ENCODE measurements around the gene INTS11.
A peak's percentile ranks its signal among the peaks of the same experiment; 100 is the strongest.

Gene INTS11

DNA sequence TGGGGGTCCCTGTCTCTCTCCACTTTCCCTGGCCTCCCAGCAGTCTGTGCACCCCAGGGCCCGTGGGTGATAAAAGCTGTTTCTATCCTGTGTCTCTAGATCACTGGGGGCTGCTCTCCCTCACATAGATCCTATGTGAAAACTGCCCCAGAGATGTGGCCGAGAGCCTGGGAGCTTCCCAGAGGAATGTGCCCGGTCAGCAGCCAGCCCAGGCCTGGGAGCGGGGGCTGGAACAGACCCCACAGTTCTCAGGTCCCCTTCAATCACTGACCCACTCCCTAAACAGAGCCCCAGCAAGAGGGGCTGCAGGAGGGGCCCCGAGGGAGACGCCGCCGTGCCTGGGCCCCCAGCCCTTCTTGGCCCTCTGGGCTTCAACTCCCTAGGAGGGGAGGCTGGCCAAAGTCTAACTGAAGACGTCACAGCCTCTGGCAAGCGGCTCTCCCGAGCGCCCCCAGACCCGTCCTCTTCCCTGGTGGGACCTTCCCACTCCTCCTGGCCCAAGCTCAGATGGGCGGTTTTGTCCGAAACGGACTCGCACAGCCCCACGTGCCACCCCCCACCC lies 33.5 kb upstream of the INTS11 start:
- no peak for DNase-seq (ENCODE audit: low spot score)

DNA sequence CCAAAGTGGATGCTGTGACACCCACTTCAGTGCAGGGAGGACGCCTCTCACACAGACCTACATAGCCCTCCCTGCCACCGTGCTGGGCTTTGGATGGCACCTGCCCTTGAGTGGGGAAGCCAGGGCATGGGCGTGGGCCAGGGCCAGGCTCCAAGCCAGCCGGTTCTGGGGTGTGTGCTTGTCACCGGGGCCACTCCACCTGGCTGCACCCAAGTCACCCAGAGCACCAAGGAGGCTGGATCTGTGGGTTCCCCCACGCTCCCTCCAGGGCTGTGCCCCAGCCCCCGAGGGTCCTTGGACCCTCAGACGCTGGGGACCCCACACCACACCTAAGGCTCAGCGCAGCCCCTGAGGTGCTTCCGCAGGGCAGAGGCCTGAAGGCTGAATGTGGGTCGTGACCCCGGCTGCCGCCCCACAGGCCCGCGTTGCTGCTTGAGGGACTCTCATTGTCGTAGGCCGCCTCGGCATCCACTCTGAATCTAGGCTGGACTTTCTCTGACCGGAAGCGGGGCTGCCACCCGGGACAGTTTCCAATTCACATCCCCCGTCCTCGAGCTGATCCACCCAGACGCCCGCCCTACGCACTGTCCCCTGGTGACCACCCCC lies 32.4 kb upstream of the INTS11 start:
- no peak for DNase-seq (ENCODE audit: low spot score)

DNA sequence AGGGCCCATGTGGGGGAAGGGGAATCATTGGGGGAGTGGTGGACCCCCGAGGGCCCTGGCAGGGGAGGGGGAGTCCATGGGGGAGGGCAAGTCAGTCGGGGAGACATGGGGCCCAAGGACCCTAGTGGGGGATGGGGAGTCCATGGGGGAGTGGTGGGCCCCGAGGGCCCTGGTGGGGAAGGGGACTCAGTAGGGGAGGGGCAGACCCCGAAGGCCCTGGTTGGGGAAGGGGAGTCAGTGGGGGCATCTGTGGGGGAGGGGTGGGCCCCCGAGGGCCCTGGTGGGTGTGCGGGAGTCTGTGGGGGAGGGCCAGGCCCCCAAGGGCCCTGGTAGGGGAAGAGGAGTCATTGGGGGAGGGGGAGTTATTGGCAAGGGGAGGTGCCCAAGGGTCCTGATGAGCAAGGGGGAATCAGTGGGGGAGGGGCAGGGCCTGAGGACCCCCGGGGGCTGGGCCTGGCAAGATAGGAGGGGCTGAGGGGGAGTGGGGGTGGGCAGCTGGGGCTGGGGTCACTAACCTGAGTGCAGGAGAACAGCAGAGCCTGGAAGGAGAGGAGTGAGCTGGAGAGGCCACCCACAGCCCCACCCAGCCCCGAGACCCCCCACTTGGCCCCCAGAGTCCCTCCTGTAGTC lies 31.8 kb upstream of the INTS11 start:
- no peak for DNase-seq (ENCODE audit: low spot score)

DNA sequence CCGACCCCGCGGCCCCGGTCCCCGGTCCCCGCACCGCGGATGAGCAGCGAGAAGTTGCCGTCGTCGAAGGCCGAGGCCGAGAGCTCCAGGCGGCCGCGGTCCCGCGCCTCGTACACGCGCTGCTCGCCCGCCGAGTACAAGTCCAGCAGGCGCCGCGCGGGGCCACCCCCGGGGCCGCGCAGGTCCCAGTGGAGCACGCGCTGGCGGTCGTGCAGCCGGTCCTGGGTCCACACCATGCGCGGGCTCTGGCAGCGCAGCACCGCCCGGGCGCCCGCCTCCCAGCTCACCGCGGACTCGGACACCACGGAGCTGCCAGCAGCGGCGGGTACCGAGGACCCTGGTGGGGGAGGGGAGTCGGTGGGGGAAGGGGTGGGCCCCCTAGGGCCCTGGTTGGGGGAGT lies 31.0 kb upstream of the INTS11 start:
- no peak for DNase-seq (ENCODE audit: low spot score)

- no peak for DNase-seq (ENCODE audit: low spot score)
Measured at GRCh38 chr1:1354271-1355247, 30.1 kb upstream of the INTS11 start.

- DNase-seq (ENCODE audit: low spot score), result no peak
Measured at GRCh38 chr1:1353389-1354151, 29.1 kb upstream of the INTS11 start.

DNA sequence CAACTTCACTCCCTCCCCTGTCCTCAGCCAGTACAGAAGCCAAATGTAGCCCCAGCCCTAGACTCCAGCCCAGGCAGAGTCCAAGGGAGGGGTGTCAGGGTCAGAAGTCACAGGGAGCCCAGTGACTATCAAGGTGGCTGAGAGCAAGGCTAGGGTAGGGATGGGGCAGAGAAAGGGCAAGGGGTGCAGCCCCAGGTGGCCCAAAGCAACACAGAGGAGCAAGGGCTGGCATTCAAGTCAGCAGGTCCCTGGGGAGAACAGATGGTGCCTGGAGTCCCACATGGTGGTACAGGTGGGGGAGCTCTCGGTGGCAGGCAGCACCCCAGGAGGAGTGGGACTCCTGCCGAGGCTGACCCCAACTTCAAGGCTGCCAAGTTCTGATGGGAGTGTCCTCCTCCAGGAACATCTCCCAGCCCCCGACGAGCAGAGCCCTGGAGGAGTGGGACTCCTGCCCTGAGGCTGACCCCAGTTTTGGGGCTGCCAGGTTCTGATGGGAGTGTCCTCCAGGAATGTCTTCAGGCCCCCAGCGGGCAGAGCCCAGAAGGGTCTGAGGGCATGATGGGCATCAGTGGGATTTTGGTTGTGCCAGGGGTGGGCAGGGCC lies 28.4 kb upstream of the INTS11 start:
- DNase-seq (ENCODE audit: low spot score), result no peak

- no peak for DNase-seq (ENCODE audit: low spot score)
Measured at GRCh38 chr1:1351511-1352427, 27.3 kb upstream of the INTS11 start.

DNA sequence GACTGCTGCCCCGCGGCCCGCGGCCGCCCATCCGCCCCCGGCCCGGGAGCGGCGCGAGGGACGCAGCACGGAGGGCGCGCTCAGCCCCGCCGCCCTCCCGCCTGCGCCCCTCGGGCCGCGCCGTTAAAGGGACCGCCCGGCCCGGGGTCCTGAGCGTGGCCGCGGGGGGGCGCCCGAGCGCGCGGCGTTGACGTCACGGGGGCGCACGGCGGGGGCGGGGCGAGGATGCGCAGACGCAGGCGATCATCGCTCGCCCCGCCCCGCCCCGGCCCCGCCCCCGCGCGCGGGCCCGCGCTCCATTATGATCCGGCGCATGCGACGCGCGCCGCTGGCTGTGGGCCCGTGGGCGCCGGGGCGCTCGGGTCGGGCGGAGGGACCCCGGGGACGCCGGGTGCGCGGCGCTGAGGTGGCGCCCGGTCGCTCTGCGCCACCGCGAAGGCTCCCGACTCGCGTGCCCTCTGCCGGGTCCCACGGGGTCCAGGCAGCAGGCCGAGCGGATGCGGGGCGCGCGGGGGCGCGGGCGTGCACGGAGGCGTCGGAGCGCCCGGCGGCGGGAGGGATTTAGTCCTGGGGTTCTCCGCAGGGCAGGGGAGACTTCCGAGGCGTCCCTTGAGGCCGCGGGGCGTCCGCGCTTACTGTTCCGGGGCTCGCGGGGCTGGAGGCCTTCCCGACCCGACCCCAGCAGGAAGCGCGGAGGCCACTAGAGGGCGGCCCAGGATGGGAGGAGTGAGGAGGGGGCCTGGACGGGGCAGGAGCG lies 25.0 kb upstream of the INTS11 start, which contains the start of gene DVL1:
Gene DVL1 (minus strand): TSS at position 163 of the 757 bp plus-strand sequence. CDS start 353 bp downstream, outside the sequence.
- peak; percentile 83 for DNase-seq (ENCODE audit: low spot score)

- no peak for DNase-seq (ENCODE audit: low spot score)
Measured at GRCh38 chr1:1348420-1349255, 24.2 kb upstream of the INTS11 start.

GRCh38 chr1:1347663-1348419 lies 23.4 kb upstream of the INTS11 start:
- DNase-seq (ENCODE audit: low spot score), result peak; percentile 81

- no peak for DNase-seq (ENCODE audit: low spot score)
Measured at GRCh38 chr1:1347026-1347595, 22.7 kb upstream of the INTS11 start.

- no peak for DNase-seq (ENCODE audit: low spot score)
Measured at GRCh38 chr1:1346501-1346890, 22.0 kb upstream of the INTS11 start.

GRCh38 chr1:1345860-1346500 lies 21.5 kb upstream of the INTS11 start:
- DNase-seq (ENCODE audit: low spot score), result no peak

GRCh38 chr1:1345384-1345783 lies 20.9 kb upstream of the INTS11 start:
- no peak for DNase-seq (ENCODE audit: low spot score)

GRCh38 chr1:1344655-1345361 lies 20.3 kb upstream of the INTS11 start:
- DNase-seq (ENCODE audit: low spot score), result peak; percentile 93

Data from HuH-7 (cell line).